ENCODE data around the gene HCRTR1.

The HCRTR1 gene

DNA sequence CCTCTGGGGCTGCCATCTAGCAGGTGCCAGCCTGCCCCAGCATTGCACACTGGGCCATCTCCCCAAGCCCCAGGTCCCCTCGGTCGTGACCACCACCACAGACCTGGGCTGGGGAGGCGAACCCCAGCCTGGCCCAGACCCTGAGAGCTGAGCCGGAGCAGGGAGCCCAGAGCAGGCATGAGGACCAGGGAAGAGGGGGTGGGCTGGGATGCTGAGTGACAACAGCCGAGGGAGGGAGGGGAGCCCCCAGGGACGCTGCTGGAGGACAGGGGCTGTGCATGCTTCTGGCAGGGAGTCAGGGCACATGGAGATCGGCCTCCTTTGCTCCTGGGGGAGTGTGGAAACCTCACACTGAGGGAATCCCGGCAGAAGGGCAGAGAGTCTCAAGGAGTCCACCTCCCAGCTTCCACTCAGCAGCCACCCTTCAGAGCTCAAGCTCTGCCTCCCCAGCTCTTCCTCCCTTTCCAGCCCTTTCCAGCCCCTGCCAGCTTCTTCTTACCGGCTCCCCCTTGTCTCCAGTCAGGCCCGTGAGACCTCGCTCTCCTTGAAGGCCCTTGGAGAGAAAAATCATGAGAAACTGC lies 50.9 kb downstream of the HCRTR1 start:
- no peak for DNase-seq

DNA sequence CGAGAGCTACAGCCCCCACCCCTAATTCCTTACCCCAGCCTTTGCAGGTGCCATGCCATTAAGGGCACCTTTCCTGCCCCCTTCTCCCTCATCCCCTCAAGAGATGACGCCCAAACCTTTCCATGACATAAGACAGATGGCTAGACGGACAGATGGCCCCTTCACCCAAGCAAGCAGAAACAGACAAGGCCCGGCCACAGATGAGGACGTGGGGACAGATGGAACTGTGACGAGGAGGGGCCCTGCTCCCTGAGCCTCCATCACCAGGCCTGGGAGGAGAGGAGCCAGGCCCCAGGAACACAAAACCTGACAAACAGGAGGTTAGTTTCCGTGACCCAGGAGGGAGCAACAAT lies 51.9 kb downstream of the HCRTR1 start:
- DNase-seq = no peak

DNA sequence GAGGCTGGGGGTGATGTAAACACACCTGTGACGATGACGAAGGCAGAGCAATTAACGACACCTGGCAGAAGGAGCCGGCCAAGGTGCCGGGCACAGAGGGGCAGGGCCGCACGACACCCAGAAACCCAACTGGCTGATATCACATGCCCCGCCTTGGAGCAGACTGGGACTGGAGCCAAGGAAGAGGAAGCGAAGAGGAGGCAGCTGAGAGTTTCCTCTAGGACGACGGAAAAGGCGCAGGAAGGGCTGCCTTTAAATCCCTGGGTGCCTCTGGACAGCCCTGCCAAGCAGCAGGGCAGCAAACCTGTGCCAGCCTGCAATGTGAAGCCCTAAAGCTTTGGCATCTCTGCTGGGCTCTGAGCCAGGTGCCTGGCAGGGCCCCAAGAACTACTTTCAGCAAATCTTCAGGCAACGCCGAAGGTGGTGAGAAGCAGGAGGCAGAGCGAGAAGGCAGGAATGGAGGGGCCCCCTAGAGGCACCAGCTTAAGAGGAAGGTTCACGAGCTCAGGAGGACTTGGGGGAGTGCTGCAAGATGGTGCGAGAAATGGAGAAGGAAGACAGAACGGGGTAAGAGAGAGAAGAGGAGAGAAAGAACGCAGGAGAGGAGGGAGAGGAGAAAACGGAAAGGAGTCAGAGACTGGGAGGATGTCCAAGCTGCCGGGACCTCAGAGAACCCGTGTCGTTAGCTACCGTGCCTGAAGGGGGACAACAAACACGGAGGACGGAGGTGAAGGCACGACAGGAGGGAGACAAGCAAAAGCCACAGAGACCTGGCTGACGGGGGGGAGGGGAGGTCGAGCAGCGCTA lies 52.5 kb downstream of the HCRTR1 start:
- DNase-seq = peak; percentile 7

DNA sequence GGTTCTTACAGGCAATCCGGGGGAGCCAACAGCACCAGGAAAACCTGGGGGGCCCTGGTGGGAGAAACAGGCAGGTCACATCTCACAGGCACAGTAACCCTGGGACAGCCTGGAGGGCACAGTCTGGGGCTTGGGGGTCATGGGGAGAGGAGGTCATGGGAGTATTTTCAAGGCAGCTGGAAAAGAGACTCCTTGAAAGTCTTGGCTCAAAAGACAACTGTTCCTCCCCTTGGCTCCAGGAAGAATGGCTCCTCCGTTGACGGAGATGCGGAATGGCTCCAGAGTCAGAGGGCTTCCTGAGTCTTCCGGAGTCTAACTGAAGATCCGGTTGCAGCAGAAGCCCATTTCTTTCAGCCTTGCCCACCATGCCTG lies 53.1 kb downstream of the HCRTR1 start:
- DNase-seq = no peak

DNA sequence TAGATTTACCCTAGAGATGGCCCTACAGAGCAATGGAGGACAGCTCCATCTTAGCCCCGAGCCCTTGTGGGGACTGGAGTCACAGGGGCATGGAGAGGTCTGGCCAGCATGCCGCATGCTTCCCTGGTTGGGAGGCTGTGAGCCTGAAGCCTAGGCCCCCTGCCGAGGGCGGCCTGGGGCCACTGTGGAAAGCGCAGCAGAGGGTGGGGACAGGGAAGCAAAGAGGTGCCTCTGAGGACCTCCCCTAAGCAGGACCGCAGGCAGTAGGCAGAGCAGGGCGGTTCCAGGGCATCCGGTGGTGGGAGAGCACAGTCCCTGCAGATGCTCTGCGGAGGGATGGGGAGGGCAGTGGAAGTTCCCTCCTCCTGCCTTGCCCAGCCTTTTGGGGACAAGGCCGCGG lies 53.7 kb downstream of the HCRTR1 start:
- DNase-seq = no peak

DNA sequence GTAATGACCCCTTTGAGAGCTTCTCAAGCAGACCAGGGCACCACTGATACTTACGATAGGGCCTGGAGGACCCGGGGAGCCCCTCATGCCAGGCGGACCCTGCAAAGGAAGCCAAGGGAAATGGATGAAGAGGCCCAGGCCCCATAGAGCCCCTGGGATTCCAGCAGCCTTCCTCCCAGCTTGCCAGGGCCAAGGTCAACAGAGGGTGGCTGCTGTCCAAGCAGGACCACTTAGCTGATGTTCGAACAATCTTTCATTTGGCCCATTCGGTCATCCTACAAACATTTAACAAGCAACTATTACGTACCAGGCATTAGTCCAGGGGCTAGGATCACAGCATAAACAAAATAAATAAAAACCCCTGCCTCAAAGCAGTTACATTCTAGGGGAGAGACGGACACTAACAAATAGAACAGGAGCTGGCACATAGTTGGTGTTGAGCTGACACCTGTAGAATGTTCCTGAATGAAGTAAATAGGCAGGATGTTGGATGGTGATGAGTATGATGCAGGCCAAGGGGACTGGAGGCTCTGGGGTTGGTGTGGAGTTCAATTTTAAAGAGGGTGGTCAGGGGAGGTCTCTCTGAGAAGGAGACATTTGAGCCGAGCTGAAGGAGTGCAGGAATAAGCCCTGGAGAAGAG lies 54.2 kb downstream of the HCRTR1 start:
- DNase-seq = no peak

DNA sequence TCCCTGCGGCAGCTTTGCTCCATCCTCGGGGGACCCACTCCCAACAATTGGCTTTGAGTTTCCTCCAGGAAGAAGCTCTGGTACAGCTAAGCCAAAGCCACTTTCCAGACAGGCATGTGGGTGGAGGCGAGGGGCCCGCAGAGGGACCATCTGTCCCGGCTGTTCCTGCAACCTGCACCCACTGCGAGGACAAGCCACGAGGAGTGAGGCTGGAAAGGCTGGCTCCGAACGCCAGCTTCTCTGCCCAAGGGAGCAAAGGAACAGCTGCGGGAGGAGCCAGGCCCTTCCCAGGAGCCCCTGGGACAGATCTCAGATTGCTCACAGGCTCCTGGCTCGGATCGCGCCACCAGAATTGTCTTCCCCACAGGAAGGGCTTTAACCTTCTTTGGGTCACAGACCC lies 55.5 kb downstream of the HCRTR1 start:
- DNase-seq = no peak

DNA sequence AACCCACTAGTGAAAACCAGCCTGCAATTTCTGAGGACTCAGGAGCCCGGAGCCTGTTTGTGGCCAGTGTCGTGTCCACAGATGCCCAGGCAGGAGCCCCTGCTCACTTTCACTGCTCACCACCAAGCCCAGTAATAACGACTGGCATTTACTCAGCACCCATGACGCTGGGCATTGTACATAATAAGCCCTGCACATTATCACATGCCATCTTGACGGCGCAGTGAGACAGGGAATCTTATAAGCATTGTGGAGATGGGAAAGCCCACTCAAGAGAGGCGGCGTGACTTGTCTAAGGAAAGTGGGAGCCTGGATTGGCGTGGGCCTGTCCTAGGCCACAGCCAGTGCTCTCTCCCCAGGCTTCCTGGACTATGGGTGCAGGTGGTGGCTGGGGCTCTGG lies 55.9 kb downstream of the HCRTR1 start:
- no peak for DNase-seq

DNA sequence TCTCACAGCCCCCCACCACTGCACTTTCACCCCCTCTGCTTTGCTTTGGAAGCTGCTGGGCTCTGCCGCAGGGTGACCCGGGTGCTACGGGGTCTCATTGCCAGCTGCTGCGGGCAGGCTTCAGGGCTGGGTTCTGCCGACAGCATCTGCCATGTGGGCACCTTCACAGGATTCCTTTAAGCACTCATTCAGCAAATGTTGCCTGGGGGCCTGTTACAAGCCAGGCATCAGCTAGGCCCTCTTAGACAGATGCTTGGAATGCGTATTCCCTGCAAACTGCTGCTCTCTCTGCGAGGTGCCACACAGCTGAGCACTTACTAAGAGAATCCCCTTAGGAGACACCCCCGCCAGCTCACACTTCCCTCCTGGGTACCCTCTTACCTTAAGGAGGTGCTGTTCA lies 57.1 kb downstream of the HCRTR1 start:
- DNase-seq = no peak

DNA sequence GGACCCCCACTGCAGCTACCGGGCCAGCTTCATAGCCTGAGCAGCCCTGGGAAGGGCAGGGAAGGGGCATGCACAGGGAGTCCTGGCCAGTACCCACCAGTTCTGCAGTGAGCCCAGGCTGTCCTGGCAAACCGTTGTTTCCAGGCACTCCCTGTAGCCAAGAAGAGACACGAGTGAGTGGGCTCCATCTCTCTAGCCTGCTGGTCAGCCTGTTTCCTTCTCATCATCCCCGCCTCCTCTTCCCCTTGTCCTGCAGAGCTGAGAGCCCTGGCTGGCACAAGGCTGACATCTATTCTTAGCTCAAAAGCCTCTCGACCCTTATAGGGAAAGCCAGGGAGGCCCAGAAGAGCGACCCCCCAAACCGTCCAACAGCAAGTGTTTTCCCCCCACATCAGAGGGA lies 57.7 kb downstream of the HCRTR1 start:
- no peak for DNase-seq

DNA sequence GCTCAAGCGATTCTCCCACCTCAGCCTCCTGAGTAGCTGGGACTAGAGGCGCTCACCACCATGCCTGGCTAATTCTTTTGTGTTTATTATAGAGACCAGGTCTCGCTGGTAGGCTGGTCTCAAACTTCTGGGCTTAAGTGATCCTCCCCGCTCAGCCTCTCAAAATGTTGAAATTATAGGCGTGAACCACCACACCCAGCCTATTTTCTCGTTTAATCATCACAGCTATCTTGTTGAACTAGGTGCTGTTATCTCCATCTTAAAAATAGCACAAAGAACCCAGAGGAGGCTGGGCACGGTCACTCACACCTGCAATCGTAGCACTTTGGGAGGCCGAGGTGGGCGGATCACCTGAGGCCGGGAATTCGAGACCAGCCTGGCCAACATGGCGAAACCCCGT lies 58.3 kb downstream of the HCRTR1 start:
- no peak for DNase-seq

All from effector CD8-positive, alpha-beta T cell (primary cell).